ENCODE results near the gene NAPA.

The NAPA gene

GRCh38 chr19:47521473-47522180, 6.8 kb upstream of the NAPA start:
- DNase-seq: no peak

GRCh38 chr19:47520839-47521238, 6.0 kb upstream of the NAPA start:
- DNase-seq: no peak

- no peak for DNase-seq
Measured at GRCh38 chr19:47520343-47520806, 5.5 kb upstream of the NAPA start.

GRCh38 chr19:47518854-47519253, 4.0 kb upstream of the NAPA start:
- no peak for DNase-seq

- no peak for DNase-seq
Measured at GRCh38 chr19:47518139-47518538, 3.3 kb upstream of the NAPA start.

- DNase-seq: peak in 2 of 14 donors; percentile 57 to 62
Measured at GRCh38 chr19:47514151-47514868, 553 bp downstream of the NAPA start.

- DNase-seq: no peak
Measured at GRCh38 chr19:47512948-47513319, 1.9 kb downstream of the NAPA start.

- no peak for DNase-seq
Measured at GRCh38 chr19:47512183-47512947, 2.5 kb downstream of the NAPA start.

- DNase-seq: peak in 1 of 14 donors; percentile 78
Measured at GRCh38 chr19:47511681-47512080, 3.2 kb downstream of the NAPA start.

GRCh38 chr19:47511128-47511517, 3.7 kb downstream of the NAPA start:
- peak in 1 of 14 donors; percentile 77 for DNase-seq

- DNase-seq: peak in 1 of 14 donors; percentile 77
Measured at GRCh38 chr19:47510516-47511127, 4.2 kb downstream of the NAPA start.

GRCh38 chr19:47509973-47510372, 4.9 kb downstream of the NAPA start:
- peak in 7 of 14 donors; percentile 13 to 71 (median 29) for DNase-seq

GRCh38 chr19:47509170-47509847, 5.6 kb downstream of the NAPA start:
- DNase-seq: peak in 1 of 14 donors; percentile 73

GRCh38 chr19:47508721-47509120, 6.1 kb downstream of the NAPA start:
- no peak for DNase-seq

- peak in 3 of 14 donors; percentile 8 to 90 (median 31) for DNase-seq
Measured at GRCh38 chr19:47507924-47508553, 6.8 kb downstream of the NAPA start.

- DNase-seq: peak in 7 of 14 donors; percentile 17 to 94 (median 30)
Measured at GRCh38 chr19:47507012-47507411, 7.9 kb downstream of the NAPA start.

- DNase-seq: peak in 4 of 14 donors; percentile 12 to 61 (median 16)
Measured at GRCh38 chr19:47506459-47506858, 8.4 kb downstream of the NAPA start.

GRCh38 chr19:47505506-47505905, 9.4 kb downstream of the NAPA start:
- no peak for DNase-seq

GRCh38 chr19:47503826-47504150, 11.1 kb downstream of the NAPA start:
- no peak for DNase-seq

GRCh38 chr19:47503130-47503825, 11.6 kb downstream of the NAPA start:
- DNase-seq: no peak

Measured in C1 segment of cervical spinal cord (tissue), 14 donors.